Thoracic aorta (tissue), 2 donors: ENCODE measurements around the gene SPATA3. TPM values are rescaled to one million over a fixed set of nuclear protein-coding genes. Genes with fewer than 3 reads are reported as not detected.
"Not testable (repeated sequence)": the region's sequence is repeated elsewhere in the genome, so short reads cannot be mapped to it uniquely, and the experiment has no call there.

ENCODE experiments used
- ATAC-seq: fragments of 150-250 bp; one replicate; pipeline ENCODE4 v1.8.0; 2017; ENCODE audit warnings: low read depth; ENCODE audit not compliant: insufficient number of reproducible peaks, low FRiP score
- DNase-seq: peaks from one replicate; pipeline ENCODE4 v3.0.0-alpha.2; 2020; ENCODE audit warnings: low spot score
- H3K27ac ChIP-seq, 2 donors: fragments of 200-600 bp; sonication (generic); 1 replicate in 1 of 2; 2 replicates in 1 of 2; pipeline ENCODE4 v1.5.1; 2016; ENCODE audit warnings: mild to moderate bottlenecking in 2 of 2, moderate library complexity in 2 of 2
- H3K27me3 ChIP-seq: fragments of 200-600 bp; sonication (generic); replicated peaks from 2 replicates; pipeline ENCODE4 v1.6.0; 2016; ENCODE audit warnings: mild to moderate bottlenecking; ENCODE audit not compliant: insufficient read depth
- H3K36me3 ChIP-seq: fragments of 200-600 bp; sonication (generic); one replicate; pipeline ENCODE4 v1.5.1; 2016
- H3K4me1 ChIP-seq, 2 donors: fragments of 200-600 bp; sonication (generic); 1 replicate in 1 of 2; 2 replicates in 1 of 2; pipeline versions ENCODE4 v1.5.1 to v1.6.0; 2016; ENCODE audit warnings: low read depth in 2 of 2, mild to moderate bottlenecking in 1 of 2; ENCODE audit not compliant: control insufficient read depth in 1 of 2
- H3K4me3 ChIP-seq: fragments of 200-600 bp; sonication (generic); 2 replicates; pipeline ENCODE4 v1.5.1; 2016; ENCODE audit warnings: mild to moderate bottlenecking
- H3K9me3 ChIP-seq: fragments of 200-600 bp; sonication (generic); 2 replicates; pipeline ENCODE4 v1.5.1; 2016
- total RNA-seq, 2 donors: library from RNA; depleted of rRNA; stranded (reverse); fragments of >200 nt; gene quantifications; one replicate each; pipeline versions ENCODE4 v1.1.0 to v1.2.3, GENCODE V29; 2016
- TF ChIP-seq, protein P1 (sequence below): fragments of 200-600 bp; sonication (generic); IDR thresholded peaks from one replicate; pipeline ENCODE4 v1.5.1; 2019; ENCODE audit warnings: antibody characterized with exemption

SPATA3 gene
- total RNA-seq, 2 donors from 2014 or later = not detected

DNA sequence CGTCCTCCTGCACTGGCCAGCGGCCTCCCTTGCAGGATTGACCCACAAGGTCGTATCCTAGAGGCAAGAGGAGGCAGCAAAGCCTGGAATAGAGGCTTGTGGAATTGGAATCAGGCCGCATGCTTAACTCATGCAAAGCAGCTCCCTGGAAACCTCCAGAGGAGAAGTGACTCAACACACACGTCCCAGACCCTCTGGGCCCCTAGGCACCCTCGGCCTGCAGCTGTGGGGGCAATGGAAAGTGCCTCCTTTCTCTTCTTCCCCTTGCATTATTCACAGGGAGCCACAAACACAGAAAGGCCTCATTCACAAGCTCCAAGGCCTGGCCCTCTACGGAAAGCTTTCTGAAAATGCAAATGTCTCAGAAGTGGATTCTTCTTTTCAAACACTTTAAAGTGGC, 19.6 kb downstream of the SPATA3 start:
- DNase-seq = no peak
- Histone ChIP-seq H3K27me3 (no peaks in the 10 kb centered on the region), H3K9me3 (no peaks in the 10 kb centered on the region), H3K4me1 (no peaks in the 10 kb centered on the region), H3K36me3 (no peaks in the 10 kb centered on the region), H3K27ac (no peak overlapping the region), H3K4me3 (no peak overlapping the region)
- TF ChIP-seq, protein P1, sequence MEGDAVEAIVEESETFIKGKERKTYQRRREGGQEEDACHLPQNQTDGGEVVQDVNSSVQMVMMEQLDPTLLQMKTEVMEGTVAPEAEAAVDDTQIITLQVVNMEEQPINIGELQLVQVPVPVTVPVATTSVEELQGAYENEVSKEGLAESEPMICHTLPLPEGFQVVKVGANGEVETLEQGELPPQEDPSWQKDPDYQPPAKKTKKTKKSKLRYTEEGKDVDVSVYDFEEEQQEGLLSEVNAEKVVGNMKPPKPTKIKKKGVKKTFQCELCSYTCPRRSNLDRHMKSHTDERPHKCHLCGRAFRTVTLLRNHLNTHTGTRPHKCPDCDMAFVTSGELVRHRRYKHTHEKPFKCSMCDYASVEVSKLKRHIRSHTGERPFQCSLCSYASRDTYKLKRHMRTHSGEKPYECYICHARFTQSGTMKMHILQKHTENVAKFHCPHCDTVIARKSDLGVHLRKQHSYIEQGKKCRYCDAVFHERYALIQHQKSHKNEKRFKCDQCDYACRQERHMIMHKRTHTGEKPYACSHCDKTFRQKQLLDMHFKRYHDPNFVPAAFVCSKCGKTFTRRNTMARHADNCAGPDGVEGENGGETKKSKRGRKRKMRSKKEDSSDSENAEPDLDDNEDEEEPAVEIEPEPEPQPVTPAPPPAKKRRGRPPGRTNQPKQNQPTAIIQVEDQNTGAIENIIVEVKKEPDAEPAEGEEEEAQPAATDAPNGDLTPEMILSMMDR = no peak
- ATAC-seq = no peak

DNA sequence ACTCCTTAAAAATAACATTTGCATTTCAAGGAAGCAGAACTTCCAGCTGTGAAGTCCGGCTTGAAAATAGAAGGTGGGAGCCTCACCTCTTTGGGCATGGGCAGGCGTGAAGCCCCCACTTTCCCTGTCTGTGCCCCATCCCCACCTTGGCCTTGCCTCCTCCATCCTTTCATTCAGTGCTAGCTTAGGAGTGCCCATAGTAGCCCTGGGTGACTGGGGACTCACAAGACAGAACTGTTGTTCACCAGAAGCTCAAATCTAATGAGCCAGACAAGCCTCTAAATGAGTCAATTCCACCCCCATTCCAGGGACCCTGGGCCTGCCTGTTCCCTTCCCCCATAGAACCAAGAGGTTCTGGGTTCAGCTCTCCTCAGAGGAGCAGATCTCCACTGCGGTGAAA, 20.0 kb downstream of the SPATA3 start:
- no peaks in the 10 kb centered on the region for H3K27me3 ChIP-seq
- H3K27ac ChIP-seq = no peak overlapping the region
- H3K4me1 ChIP-seq = no peaks in the 10 kb centered on the region
- no peak overlapping the region for H3K4me3 ChIP-seq
- DNase-seq = no peak
- no peaks in the 10 kb centered on the region for H3K36me3 ChIP-seq
- no peaks in the 10 kb centered on the region for H3K9me3 ChIP-seq
- ATAC-seq = no peak
- TF ChIP-seq, protein P1 = no peak

DNA sequence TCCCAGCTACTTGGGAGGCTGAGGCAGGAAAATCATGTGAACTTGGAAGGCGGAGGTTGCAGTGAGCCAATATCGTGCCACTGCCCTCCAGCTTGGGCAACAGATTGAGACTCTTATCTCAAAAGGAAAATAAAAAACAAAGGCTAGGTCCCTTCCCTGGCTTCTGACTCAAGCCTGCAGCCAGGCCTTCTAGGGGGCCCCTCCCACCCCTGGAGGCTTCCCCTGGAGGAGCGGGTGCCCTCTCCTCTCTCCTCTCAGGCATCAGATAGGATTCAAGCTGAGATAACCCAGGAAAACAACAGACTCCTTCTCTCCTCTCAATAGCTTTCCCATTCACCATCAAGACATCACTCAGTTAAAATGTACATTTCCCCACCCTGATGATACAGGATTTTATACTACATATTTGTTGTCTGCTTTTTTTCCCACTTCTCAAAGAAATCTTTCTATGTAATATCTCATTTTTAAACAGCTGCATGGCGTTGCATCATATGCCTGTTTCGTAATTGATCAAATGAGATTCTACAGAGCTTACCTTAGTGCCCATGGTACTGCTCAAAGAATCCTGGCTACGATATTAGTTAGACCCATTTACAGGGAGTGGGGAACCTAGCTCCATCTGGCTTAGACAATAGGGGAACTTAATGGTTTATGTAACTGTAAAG, 20.8 kb downstream of the SPATA3 start:
- TF ChIP-seq, protein P1 = no peak
- Histone ChIP-seq H3K4me3 (no peak overlapping the region), H3K4me1 (no peaks in the 10 kb centered on the region), H3K27me3 (no peaks in the 10 kb centered on the region), H3K36me3 (no peaks in the 10 kb centered on the region), H3K9me3 (no peaks in the 10 kb centered on the region), H3K27ac (no peak overlapping the region)
- ATAC-seq (no peak), DNase-seq (no peak)

DNA sequence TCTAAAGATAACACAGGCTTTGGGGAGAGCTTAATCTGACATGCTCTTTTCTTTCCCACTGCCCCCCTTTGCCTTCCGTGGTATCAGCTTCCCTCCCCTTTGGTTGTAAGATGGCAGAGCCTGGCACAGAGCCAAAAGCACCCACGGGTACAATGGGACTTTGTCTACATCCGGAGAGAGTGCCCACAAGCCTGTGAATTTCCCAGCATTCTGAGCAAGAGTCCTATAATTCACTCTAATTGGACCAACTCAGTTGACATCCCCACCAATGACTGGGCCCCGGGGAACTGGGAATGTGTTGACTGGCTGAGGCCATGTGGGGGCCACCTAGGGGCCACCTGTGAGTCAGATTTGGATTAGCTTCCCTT, 21.3 kb downstream of the SPATA3 start:
- H3K9me3 ChIP-seq = no peaks in the 10 kb centered on the region
- DNase-seq (no peak), ATAC-seq (no peak)
- H3K4me1 ChIP-seq = no peaks in the 10 kb centered on the region
- H3K4me3 ChIP-seq = no peak overlapping the region
- no peaks in the 10 kb centered on the region for H3K27me3 ChIP-seq
- H3K36me3 ChIP-seq = no peaks in the 10 kb centered on the region
- TF ChIP-seq, protein P1 = no peak
- H3K27ac ChIP-seq = no peak overlapping the region

DNA sequence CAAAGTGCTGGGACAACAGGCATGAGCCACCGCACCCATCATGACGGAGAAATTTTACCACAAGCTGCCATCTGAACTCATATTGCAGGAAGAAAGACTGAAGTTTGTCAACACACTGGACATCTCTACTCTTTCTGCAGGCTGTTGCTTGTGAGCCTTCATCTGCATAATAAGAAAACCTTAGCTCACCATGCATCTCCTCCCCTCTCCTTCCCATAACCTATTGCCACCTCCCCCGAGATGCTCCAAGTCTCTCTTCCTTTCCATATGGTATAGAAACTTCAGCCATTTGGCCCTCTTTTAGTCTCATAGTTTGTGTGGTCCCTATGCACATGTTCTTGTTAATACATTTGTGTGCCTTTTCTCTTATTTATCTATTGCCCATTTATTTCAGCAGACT, 22.3 kb downstream of the SPATA3 start:
- no peak for DNase-seq
- Histone ChIP-seq H3K9me3 (no peaks in the 10 kb centered on the region), H3K36me3 (no peaks in the 10 kb centered on the region), H3K4me1 (no peaks in the 10 kb centered on the region), H3K4me3 (no peak overlapping the region), H3K27me3 (no peaks in the 10 kb centered on the region), H3K27ac (no peak overlapping the region)
- ATAC-seq = no peak
- TF ChIP-seq, protein P1 = no peak

DNA sequence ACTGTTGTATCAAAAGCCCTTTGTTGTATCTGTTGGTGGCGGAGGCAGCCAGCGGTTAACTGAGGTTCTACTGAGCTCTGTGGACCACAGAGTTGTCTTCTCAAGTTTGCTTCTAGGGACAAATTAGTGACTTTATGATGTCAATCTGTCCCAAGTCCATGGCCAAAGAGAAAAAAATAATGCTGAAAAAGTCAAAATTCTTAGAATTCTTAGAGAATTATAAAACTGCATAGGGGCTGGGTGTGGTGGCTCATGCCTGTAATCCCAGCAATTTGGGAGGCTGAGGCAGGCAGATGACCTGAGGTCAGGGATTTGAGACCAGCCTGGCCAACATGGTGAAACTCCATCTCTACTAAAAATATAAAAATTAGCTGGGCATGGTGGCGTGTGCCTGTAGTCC, 29.1 kb downstream of the SPATA3 start:
- not testable (repeated sequence) for H3K9me3 ChIP-seq, ATAC-seq, DNase-seq, H3K4me3 ChIP-seq, H3K27ac ChIP-seq, H3K27me3 ChIP-seq, H3K4me1 ChIP-seq, H3K36me3 ChIP-seq
